Liver (tissue), 9 donors: ENCODE measurements around the gene CRACR2A. TPM values are rescaled to one million over a fixed set of nuclear protein-coding genes. Genes with fewer than 3 reads are reported as not detected.

Experiments used
- DNase-seq: peaks from one replicate; pipeline ENCODE4 v3.0.0-alpha.2; 2017; ENCODE audit warnings: low spot score
- H3K27ac ChIP-seq, 2 donors: one replicate each; pipeline ENCODE4 v1.7.0; 2013; ENCODE audit warnings: inconsistent platforms in 2 of 2, low read length in 2 of 2, control low read depth in 1 of 2, low read depth in 1 of 2, mild to moderate bottlenecking in 1 of 2
- H3K27me3 ChIP-seq, 4 donors: one replicate each; pipeline versions ENCODE4 v1.6.1 to v1.7.0; 2013; ENCODE audit warnings: low read length in 3 of 4, inconsistent platforms in 1 of 4, mild to moderate bottlenecking in 1 of 4, moderate library complexity in 1 of 4; ENCODE audit not compliant: control insufficient read depth in 4 of 4, insufficient read depth in 4 of 4
- H3K36me3 ChIP-seq, 4 donors: one replicate each; pipeline versions ENCODE4 v1.6.1 to v1.7.0; 2013; ENCODE audit warnings: low read length in 3 of 4, mild to moderate bottlenecking in 3 of 4, low read depth in 1 of 4, moderate library complexity in 1 of 4; ENCODE audit not compliant: control insufficient read depth in 4 of 4, insufficient read depth in 3 of 4
- H3K4me1 ChIP-seq, 4 donors: one replicate each; pipeline versions ENCODE4 v1.6.1 to v1.7.0; 2013; ENCODE audit warnings: low read length in 3 of 4, mild to moderate bottlenecking in 3 of 4, moderate library complexity in 1 of 4; ENCODE audit not compliant: control insufficient read depth in 4 of 4, insufficient read depth in 4 of 4
- H3K4me3 ChIP-seq, 3 donors: one replicate each; pipeline versions ENCODE4 v1.6.1 to v1.7.0; 2013; ENCODE audit warnings: low read length in 3 of 3, control low read depth in 1 of 3, low read depth in 1 of 3, mild to moderate bottlenecking in 1 of 3
- H3K9ac ChIP-seq, 2 donors: one replicate each; pipeline ENCODE4 v1.7.0; 2013; ENCODE audit warnings: low read length in 2 of 2, mild to moderate bottlenecking in 2 of 2, moderate library complexity in 2 of 2, control low read depth in 1 of 2, low read depth in 1 of 2
- H3K9me3 ChIP-seq, 4 donors: one replicate each; pipeline versions ENCODE4 v1.6.1 to v1.7.0; 2013; ENCODE audit warnings: low read length in 3 of 4; ENCODE audit not compliant: control insufficient read depth in 4 of 4
- ATF3 ChIP-seq: IDR thresholded peaks from 2 replicates; pipeline ENCODE4 v1.6.1; 2016; ENCODE audit warnings: antibody characterized with exemption
- EGR1 ChIP-seq, 2 donors: IDR thresholded peaks; 2 replicates each; pipeline ENCODE4 v1.6.1; 2016 to 2018; ENCODE audit warnings: antibody characterized with exemption in 2 of 2, low read depth in 2 of 2
- GABPA ChIP-seq, 2 donors: IDR thresholded peaks in 1 of 2; conservative IDR thresholded peaks in 1 of 2; 2 replicates each; pipeline ENCODE4 v1.6.1; 2016; ENCODE audit warnings: antibody characterized with exemption in 2 of 2, mild to moderate bottlenecking in 1 of 2, moderate library complexity in 1 of 2
- HNF4G ChIP-seq: IDR thresholded peaks from 2 replicates; pipeline ENCODE4 v1.6.1; 2016; ENCODE audit warnings: antibody characterized with exemption
- JUND ChIP-seq, 2 donors: IDR thresholded peaks; 2 replicates each; pipeline ENCODE4 v1.6.1; 2016; ENCODE audit warnings: antibody characterized with exemption in 2 of 2
- MAX ChIP-seq: IDR thresholded peaks from 2 replicates; pipeline ENCODE4 v1.6.1; 2016; ENCODE audit warnings: antibody characterized with exemption
- NR2F2 ChIP-seq: IDR thresholded peaks from 2 replicates; pipeline ENCODE4 v1.6.1; 2016; ENCODE audit warnings: antibody characterized with exemption
- RAD21 ChIP-seq, 2 donors: IDR thresholded peaks; 2 replicates each; pipeline ENCODE4 v1.6.1; 2016; ENCODE audit warnings: antibody characterized with exemption in 2 of 2, mild to moderate bottlenecking in 2 of 2
- REST ChIP-seq: IDR thresholded peaks from 2 replicates; pipeline ENCODE4 v1.6.1; 2016; ENCODE audit warnings: antibody characterized with exemption, mild to moderate bottlenecking
- SP1 ChIP-seq: IDR thresholded peaks from 2 replicates; pipeline ENCODE4 v1.6.1; 2018; ENCODE audit warnings: antibody characterized with exemption, mild to moderate bottlenecking
- TAF1 ChIP-seq: conservative IDR thresholded peaks from 2 replicates; pipeline ENCODE4 v1.6.1; 2016; ENCODE audit warnings: antibody characterized with exemption, mild to moderate bottlenecking
- YY1 ChIP-seq: IDR thresholded peaks from 2 replicates; pipeline ENCODE4 v1.6.1; 2016; ENCODE audit warnings: antibody characterized with exemption, mild to moderate bottlenecking
- WGBS: extraction: QIAGEN DNeasy Blood & Tissue Kit; methylation state at CpG from one replicate; pipeline ENCODE4 v1.1.7; 2013; 5-methylcytosine and 5-hydroxymethylcytosine counted together
- polyA plus RNA-seq, 2 donors: library from polyadenylated mRNA; stranded (reverse) in 1 of 2; unstranded in 1 of 2; fragments of 200-250 nt in 1 of 2; fragments of >200 nt in 1 of 2; fragmentation: Nextera tagmentation in 1 of 2; extraction: Ambion mirVana in 1 of 2; gene quantifications; one replicate each; pipeline versions ENCODE4 v1.2.1 to v1.2.3, GENCODE V29; 2013 to 2015
- total RNA-seq, 2 donors: library from RNA; depleted of rRNA; stranded (reverse); fragments of >200 nt; gene quantifications; one replicate each; pipeline ENCODE4 v1.2.3, GENCODE V29; 2014
- TF ChIP-seq, protein P1 (sequence below): IDR thresholded peaks from 2 replicates; pipeline ENCODE4 v1.6.1; 2016; ENCODE audit warnings: antibody characterized with exemption
- donor health status: healthy.
- donor health status: healthy.
- donor health status: healthy.
- donor health status: healthy.
- donor health status: healthy.

CRACR2A gene
- total and polyA plus RNA-seq, 4 donors: 0.33 to 4.2 (median 1.4) TPM

GRCh38 chr12:3741882-3742672 lies 10.8 kb downstream of the CRACR2A start:
- Histone ChIP-seq H3K27me3 (no peaks in the 10 kb centered on the region), H3K4me1 (no peaks in the 10 kb centered on the region), H3K27ac (no peak overlapping the region), H3K9ac (no peak overlapping the region), H3K36me3 (no peaks in the 10 kb centered on the region), H3K9me3 (no peaks in the 10 kb centered on the region), H3K4me3 (no peak overlapping the region)
- no peak for TF ChIP-seq HNF4G
- TF ChIP-seq YY1: no peak
- no peak for TF ChIP-seq ATF3
- TF ChIP-seq EGR1 (IDR thresholded peaks at IDR 0.05; ENCODE audit: low read depth in 2 of 2): no peak
- TF ChIP-seq MAX: no peak
- no peak for TF ChIP-seq SP1
- TF ChIP-seq JUND (IDR thresholded peaks at IDR 0.05): no peak
- no peak for TF ChIP-seq GABPA (IDR thresholded peaks at IDR 0.05 in 1 of 2, conservative IDR thresholded peaks at IDR 0.05 in 1 of 2)
- 89% methylated on average over 7 of the region's 7 CpGs for WGBS
- no peak for DNase-seq

DNA sequence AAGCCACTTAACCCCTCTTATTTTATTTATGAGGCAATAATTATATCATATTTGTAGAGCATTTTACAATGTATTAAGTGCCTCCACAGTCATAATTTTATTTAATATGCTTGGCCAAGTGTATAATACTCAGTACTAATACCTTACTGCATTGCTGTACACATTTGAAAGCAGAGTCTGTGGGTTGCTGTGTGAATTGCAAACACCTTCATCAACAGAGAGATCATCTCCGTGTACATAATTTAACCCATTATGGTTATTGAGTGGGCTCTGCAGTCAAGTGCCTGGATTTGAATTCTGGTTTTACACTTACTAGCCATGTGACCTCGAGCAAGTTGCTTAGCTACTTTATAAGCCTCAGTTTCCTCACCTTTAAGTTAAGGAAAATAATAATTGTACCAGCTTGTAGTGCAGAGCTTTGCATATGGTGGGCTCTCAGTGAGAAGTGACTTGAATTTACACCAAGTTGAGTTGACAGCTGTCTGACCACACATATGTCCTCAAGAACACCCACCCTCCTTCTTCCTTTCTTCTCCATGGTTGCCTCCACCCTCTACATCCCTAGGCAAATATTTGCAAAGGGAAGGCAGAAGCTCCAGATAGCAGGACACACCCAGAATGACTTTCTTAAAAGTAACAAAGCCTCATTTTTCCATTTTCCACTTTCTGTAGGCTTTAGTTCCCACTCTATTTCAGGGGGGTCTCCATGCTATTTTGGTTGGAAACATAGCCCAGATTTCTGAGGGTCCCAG lies 12.3 kb downstream of the CRACR2A start:
- Histone ChIP-seq H3K36me3 (no peaks in the 10 kb centered on the region), H3K9ac (no peak overlapping the region), H3K4me3 (no peak overlapping the region), H3K4me1 (no peaks in the 10 kb centered on the region), H3K9me3 (no peaks in the 10 kb centered on the region), H3K27me3 (no peaks in the 10 kb centered on the region), H3K27ac (no peak overlapping the region)
- no peak for DNase-seq
- 79% methylated on average over 2 of the region's 2 CpGs for WGBS
- no peak for TF ChIP-seq REST
- no peak for TF ChIP-seq GABPA (IDR thresholded peaks at IDR 0.05 in 1 of 2, conservative IDR thresholded peaks at IDR 0.05 in 1 of 2)

DNA sequence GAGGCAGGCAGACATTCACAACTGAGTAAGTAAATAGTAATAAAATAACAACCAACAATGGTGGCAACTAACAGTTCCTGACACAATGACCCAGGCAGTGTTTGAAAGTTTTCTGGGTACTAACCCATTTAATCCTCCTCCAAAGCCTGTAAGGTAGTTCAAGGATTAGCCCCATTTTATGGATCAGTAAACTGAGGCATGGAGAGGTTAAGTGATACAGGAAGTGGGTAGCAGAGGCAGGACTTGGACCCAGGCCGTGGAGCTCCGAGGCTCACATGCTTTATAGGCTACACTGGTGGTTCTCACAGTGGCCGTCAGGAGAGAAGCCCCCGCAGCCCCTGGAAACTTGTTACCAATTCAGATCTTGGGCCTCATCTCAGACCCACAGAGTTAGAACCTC lies 17.5 kb downstream of the CRACR2A start:
- Histone ChIP-seq H3K9me3 (no peaks in the 10 kb centered on the region), H3K36me3 (no peaks in the 10 kb centered on the region), H3K4me3 (no peak overlapping the region), H3K27ac (no peak overlapping the region), H3K9ac (no peak overlapping the region), H3K27me3 (no peaks in the 10 kb centered on the region), H3K4me1 (no peaks in the 10 kb centered on the region)
- no peak for DNase-seq
- 96% methylated on average over 4 of the region's 4 CpGs for WGBS
- TF ChIP-seq NR2F2: no peak
- TF ChIP-seq YY1: no peak
- TF ChIP-seq TAF1: no peak
- TF ChIP-seq SP1: no peak
- no peak for TF ChIP-seq HNF4G
- no peak for TF ChIP-seq RAD21 (IDR thresholded peaks at IDR 0.05)
- TF ChIP-seq, protein P1, sequence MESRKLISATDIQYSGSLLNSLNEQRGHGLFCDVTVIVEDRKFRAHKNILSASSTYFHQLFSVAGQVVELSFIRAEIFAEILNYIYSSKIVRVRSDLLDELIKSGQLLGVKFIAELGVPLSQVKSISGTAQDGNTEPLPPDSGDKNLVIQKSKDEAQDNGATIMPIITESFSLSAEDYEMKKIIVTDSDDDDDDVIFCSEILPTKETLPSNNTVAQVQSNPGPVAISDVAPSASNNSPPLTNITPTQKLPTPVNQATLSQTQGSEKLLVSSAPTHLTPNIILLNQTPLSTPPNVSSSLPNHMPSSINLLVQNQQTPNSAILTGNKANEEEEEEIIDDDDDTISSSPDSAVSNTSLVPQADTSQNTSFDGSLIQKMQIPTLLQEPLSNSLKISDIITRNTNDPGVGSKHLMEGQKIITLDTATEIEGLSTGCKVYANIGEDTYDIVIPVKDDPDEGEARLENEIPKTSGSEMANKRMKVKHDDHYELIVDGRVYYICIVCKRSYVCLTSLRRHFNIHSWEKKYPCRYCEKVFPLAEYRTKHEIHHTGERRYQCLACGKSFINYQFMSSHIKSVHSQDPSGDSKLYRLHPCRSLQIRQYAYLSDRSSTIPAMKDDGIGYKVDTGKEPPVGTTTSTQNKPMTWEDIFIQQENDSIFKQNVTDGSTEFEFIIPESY: no peak
- no peak for TF ChIP-seq EGR1 (IDR thresholded peaks at IDR 0.05; ENCODE audit: low read depth in 2 of 2)
- no peak for TF ChIP-seq MAX
